Measurements from ENCODE around the gene LYVE1. TPM values are rescaled to one million over a fixed set of nuclear protein-coding genes. Genes with fewer than 3 reads are reported as not detected.

The LYVE1 gene
- total RNA-seq, 1 experiment from 2014 or later = not detected

- peak; percentile 59 for DNase-seq (ENCODE audit: low read depth)
Observed at GRCh38 chr11:10592331-10592730, 23.9 kb upstream of the LYVE1 start.

DNA sequence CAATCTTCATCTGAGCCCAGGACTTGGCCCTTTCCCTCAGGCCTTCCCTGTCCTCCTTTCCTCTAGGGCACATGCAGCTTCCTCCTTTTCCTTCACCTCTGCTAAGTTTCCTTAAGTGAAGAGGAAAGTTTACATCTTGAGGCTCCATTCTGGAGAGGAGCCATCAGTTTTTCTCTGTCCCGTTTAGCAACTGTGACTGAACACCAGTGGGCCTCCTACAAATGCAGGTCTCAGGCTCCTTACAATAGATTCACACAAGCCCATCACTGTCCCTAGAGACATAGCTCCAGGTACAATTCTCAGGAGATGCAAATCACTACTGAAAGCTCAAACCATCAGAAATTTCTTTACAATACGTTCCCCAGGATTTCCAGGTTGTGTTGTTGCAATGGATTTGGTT, 23.3 kb upstream of the LYVE1 start:
- no peak for DNase-seq (ENCODE audit: low read depth)

GRCh38 chr11:10590218-10590915, 21.9 kb upstream of the LYVE1 start:
- DNase-seq (ENCODE audit: low read depth) = no peak

DNA sequence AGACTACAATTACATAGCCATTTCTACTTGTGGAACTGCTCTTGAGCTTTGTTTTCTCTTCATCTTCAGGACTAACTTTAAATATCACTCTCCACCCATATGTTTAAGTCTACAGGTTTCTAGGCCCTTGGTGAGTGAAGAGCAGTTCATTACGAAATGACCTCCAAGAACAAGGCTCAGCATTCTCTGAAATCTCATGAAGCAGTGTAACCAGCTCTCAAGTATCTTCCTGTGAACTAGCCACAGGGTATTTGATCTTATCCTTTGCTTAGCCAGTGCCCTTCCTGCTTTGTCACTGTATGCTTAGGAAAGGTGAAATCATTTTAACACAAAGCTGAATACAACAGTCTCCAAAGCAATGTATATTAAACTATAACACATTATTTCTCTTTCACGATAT, 20.4 kb upstream of the LYVE1 start:
- no peak for DNase-seq (ENCODE audit: low read depth)

DNA sequence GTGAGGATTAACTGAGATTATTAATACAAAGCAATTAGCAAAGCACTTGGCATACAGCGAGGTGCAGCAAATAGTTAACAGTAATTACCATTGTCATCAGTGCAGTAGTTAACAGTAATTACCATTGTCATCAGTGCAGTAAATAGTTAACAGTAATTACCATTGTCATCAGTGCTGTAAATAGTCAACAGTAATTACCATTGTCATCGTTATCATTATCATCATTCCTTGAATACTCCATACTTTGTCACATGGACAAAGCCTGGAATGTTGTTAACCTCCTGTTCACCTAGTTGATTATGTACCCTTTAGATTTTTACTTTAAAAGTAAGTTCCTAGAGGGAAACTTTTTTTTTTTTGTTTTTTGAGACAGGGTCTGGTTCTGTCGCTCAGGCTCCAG, 19.5 kb upstream of the LYVE1 start:
- DNase-seq (ENCODE audit: low read depth) = no peak

DNA sequence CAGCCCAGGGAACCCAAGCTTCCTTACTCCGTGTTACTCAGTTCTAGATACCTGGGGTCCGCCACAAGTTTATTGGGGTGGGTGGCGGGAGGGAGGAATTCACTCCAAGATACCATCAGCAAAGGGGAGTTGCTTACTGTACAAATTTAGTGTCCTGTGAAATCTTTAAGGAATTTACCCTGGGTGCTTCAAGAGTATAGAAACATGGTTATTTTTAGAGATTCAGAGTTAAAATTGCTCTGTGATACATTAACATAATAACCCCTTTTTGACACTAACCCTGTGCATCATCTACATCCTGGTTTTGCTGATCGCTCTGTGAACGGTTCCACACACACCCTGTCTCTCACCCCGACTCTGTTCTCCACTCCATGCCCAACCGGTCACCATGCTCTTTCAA, 18.9 kb upstream of the LYVE1 start:
- no peak for DNase-seq (ENCODE audit: low read depth)

DNA sequence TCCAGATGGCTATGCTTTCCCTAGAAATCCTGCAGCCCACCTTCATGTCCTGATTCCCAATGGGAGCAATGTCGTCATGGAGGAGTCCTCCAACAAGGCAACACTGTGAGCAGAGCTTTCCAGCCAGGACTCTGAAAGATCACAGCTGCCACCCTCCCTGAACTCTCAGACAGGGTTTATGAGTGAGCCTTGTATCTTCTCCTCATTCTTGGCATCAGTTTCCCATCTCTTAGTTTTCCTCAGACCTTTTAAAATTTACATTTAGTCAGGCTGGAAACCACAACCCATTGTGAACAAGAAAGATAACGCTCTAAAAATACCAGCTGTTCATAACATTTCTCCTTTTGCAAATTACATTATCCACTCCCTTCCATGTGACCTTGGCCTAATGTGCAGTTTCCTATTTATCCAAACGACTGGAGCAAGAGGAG, 15.6 kb upstream of the LYVE1 start:
- no peak for DNase-seq (ENCODE audit: low read depth)

- peak; percentile 10 for DNase-seq (ENCODE audit: low read depth)
Observed at GRCh38 chr11:10581481-10582019, 13.1 kb upstream of the LYVE1 start.

DNA sequence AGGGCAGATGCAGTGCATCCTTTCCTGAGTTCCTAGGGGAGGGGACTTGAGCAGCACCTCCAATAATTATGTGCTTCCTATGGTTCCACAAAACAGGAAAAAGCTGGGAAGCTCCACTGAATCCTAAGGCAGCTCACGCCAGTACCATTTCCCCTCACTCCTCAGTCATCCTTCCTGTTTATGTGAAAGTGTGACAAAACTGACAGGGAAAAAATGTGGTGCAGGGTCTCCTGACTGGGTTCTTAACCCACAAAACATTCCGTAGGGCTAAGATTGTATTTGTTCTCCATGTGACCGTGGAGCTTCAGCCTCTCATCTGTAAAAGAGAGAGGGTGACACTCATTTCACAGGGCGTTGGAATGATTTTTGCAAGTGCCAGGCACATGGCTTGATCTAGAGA, 12.2 kb upstream of the LYVE1 start:
- no peak for DNase-seq (ENCODE audit: low read depth)

DNA sequence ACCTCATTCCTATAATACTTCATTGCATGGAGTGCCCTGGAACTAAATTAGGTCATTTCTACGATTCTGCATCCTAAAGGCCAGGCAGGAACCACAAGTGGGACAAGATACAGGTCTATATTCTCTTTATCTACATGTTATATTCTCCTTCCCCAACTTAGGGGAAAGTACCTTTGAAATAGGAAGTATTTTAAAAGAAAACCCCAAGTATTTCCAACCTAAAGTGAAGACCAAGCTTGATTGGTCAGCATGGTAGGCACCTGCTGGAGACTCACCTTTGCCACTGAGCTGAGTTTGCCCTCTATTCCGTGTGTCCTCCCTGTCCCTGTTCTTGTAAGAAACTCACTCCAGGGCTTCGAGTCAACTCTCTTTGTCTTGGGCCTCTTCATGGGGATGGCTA, 11.2 kb upstream of the LYVE1 start:
- no peak for DNase-seq (ENCODE audit: low read depth)

DNA sequence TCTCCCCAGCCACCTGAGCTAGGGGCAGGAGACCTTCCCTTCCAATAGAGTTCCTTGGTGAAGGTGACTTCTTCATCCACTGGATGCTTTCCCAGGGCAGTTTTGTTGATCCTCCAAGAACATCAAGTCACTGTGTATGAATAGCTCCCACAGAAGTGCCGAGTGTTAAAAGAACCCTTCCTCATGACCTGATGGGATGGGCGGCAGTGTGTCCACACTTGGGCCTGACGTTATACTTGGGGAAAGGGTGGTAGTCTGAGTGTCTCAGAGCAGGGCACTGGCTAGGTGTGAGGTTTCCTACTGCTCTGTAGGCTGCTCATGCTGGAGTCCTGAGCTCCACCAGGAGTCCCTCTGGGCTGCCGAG, 7.6 kb upstream of the LYVE1 start:
- no peak for DNase-seq (ENCODE audit: low read depth)

DNA sequence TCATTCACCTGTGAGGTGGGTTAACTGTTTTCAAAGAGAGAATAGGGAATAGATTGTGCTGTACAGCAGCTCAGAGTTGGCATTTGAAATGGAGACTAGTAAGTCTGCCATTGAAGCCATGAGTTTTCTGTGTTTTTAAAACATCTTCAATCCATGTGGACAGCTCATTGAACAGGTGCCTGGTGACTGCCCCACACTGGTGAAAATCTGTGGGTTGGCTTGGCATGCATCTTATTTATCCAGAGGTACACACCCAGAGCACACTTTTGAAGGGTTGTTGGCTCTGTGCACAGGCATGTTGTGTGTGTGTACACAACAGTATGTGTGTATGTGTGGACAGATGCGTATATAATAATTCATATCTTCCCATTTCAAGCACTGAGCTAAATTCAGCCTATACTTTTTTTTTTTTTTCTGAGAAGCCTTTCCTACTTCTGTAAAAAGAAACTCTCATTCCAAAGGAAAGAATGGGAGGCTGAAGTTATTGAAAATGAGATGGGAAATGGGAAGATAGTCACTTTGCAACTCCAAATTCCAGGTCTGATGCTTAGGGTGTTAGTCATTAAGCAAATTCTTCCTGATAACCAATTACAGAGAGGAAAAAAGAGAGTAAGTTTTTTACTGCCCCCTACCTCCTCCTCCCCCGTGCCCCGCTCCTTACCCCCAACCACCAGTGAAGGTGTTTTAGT, 7.0 kb upstream of the LYVE1 start:
- DNase-seq (ENCODE audit: low read depth) = no peak

DNA sequence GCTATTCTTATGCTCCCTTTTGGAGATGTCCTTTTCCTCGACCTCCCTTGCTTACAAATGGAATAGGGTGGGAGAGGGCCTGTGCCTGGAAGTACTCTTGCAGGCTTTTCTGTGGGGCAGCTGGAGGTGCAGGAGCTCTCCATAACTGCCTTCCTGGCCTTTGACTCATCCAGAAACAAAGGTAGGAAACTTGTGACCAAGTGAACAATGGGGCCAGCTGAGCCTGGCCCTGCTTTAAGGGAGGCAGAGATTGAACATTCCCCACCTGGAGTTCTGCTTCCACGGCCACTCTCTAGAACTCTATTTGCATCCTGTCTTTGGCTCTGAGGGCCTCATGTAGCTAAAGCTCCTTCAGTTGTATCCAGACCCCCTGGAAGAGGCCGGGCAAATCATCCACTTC, 5.1 kb upstream of the LYVE1 start:
- no peak for DNase-seq (ENCODE audit: low read depth)

DNA sequence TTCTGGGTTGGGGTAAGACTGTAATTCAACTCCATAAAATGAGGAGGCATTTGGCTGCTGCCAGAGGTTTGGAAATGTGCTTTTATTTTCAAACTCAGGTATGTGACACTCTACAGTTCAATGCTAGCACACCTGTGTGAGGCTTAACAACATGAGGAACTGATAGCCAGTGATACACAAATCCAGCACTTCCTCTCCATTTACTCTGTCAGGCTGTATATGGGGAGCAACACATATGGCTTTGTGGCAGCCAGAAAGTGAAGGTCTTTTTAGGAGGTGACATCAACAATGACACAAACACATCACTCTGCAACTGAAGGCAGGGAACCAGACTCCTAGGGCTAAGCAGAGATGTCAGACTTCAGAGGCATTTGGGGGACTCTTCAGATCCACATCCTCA, 4.6 kb upstream of the LYVE1 start:
- DNase-seq (ENCODE audit: low read depth) = no peak

- no peak for DNase-seq (ENCODE audit: low read depth)
Observed at GRCh38 chr11:10572533-10572932, 4.1 kb upstream of the LYVE1 start.

- no peak for DNase-seq (ENCODE audit: low read depth)
Observed at GRCh38 chr11:10567446-10567845, 1.0 kb downstream of the LYVE1 start.

DNA sequence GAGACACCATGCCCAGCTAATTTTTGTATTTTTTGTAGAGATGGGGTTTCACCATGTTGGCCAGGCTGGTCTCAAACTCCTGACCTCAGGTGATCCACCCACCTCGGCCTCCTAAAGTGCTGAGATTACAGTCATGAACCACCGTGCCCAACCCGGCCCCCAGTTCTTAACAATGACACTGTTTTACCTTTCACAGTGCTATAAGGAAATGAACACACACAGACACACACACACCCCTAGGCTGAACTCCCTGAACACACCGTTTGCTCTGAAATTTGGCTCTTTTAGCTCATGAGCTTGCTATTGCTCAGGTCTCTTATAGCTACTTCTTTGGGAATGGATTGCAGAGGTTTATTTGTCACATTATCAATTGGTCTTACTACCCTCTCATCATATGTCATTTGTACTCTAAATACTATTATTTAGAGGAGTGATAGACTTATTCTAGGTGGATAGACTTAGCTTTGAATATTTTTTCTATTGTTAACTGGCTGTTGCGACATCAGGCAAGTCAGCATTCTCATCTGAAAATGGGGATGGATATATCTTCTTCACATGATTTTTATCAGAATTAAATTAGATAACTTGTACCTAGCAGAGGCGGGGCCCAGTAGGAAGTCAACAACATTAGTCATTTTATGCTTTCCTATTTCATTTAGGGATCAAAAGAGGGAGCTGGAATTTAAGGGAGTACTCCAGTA, 2.1 kb downstream of the LYVE1 start:
- DNase-seq (ENCODE audit: low read depth) = no peak

DNA sequence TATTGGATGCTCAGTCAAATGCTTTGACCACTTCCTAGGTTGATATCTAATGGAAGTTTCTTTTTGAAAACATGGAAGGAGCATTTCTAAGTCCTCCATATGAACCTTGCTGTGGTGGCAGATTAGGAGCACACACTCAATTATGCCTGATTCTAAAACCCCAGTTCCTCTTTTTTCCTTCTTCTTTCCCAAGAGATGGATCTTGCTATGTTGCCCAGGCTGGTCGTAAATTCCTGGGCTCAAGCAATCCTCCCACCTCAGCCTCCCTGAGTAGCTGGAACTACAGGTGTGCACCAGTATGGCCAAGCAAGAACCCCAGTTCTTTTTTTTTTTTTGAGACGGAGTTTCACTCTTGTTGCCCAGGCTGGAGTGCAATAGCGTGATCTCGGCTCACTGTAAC, 3.0 kb downstream of the LYVE1 start:
- no peak for DNase-seq (ENCODE audit: low read depth)

GRCh38 chr11:10564696-10565318, 3.7 kb downstream of the LYVE1 start:
- DNase-seq (ENCODE audit: low read depth) = no peak

DNA sequence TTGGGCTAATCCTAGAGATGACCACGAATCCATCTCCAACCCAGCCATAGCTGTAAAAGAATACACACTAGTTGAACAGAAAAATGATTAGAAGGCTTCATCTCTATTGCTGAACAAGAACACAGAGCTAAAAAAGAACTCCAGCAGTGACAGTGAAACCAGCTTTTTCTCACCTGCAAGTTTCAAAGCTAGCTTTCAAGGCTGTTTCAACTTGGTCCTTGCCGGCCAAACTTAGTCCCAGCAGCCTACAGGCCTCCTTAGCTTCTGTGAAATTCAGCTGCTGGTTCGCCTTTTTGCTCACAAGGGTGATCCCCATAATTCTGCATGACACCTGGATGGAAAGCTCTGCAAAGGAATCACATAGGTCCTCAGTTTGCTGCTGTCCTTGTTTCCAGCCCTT, 4.4 kb downstream of the LYVE1 start:
- no peak for DNase-seq (ENCODE audit: low read depth)

- DNase-seq (ENCODE audit: low read depth) = no peak
Observed at GRCh38 chr11:10561947-10562346, 6.5 kb downstream of the LYVE1 start.

GRCh38 chr11:10561043-10561818, 7.2 kb downstream of the LYVE1 start:
- DNase-seq (ENCODE audit: low read depth) = no peak

Data from Daoy (cell line).